Left renal pelvis (tissue), 4 donors: Measurements from ENCODE around the gene FAF1. TPM values are rescaled to one million over a fixed set of nuclear protein-coding genes. Genes with fewer than 3 reads are reported as not detected.
"Not testable (repeated sequence)": the region's sequence is repeated elsewhere in the genome, so short reads cannot be mapped to it uniquely, and the experiment has no call there.

Experiments
- DNase-seq, 4 donors: peaks; one replicate each; pipeline ENCODE4 v3.0.0-alpha.2; 2013; ENCODE audit warnings: low read depth in 4 of 4, low spot score in 3 of 4
- polyA plus RNA-seq, 4 donors: library from polyadenylated mRNA; unstranded; fragments of 120-200 nt; gene quantifications; one replicate each; pipeline ENCODE4 v1.2.1, GENCODE V29; 2013; ENCODE audit not compliant: insufficient read length in 4 of 4

FAF1 gene
- polyA plus RNA-seq, 4 donors = 52.7 to 72.0 (median 64.6) TPM

DNA sequence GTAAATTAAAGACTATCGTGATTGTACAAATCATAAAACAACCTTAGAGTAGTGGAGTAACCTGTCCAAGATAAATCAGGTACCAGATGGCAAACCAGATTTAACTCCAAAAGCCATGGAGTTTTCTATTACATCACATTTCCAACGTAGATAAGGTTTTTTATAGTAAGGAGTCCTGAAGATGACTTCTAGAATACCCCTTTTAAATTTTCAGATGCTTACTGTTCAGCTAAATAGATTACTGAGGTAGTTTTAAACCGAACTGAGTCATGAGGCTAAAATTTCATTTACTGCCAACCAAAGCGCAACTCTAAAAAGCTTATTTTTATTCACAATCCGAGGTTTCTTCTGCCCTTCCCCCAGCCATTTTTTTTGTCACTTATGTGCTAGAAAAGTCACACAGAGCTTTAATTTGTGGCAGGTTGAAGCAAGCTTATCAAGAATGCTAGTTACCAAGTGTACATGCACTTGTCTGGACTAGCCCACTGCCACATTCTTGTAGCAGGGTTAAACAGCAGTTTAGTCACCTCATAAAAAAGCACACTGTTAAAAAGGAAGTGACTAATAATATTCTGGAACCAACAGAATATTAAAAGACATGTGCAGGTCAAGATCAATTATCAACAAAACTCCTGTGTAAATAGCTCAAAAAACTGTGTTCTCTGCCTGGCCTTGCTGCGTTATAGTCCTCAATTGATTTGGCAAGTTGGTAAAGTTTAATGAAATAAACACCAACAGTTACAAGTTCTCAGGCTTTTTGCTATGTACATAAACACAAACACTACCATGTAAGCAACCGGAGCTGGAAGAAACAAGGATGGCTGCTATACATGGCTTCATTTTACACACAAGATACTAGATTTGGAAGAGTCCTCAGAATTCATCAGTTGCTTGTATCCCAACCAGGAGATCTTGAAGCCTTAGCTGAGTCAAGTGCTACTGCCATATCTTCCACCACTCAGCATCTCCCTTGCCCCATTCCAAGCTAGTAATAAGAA lies 356.5 kb downstream of the FAF1 start:
- no peak for DNase-seq

DNA sequence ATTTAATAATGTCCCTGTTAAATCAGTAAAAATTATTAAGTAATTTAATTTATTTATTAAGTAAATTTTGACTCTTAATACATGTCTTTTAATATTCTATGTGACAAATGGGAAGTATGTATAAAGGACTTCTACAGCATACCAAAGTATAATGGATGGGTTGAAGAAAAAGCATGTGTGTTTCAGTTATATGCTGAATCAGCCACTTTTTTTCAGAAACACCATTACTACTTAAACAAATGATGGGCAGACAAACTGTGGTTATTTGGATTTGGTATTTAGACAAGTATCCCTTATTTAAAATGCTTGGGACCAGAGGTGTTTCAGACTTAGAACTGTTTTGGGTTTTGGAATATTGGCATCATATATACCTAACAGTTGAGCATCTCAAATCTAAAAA lies 360.5 kb downstream of the FAF1 start:
- DNase-seq = no peak

DNA sequence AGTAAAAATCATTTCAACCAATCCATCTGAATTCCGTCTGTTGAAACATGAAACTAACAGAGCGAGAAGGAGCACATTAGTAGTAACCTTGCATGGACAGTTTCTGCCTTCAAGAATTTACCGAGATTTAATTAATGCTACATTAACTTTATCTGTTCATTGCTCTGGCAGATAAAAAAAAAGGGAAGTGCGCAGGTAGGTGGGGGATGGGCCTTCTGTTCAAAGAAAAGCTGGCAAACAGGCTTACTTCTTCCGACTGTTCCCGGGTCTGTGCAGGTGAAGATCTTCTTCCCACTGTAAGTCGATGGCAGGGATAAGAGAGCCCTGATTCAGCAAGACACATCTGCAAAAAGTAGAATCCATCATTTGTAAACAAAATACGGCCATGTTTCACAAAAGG lies 364.2 kb downstream of the FAF1 start:
- DNase-seq = no peak

DNA sequence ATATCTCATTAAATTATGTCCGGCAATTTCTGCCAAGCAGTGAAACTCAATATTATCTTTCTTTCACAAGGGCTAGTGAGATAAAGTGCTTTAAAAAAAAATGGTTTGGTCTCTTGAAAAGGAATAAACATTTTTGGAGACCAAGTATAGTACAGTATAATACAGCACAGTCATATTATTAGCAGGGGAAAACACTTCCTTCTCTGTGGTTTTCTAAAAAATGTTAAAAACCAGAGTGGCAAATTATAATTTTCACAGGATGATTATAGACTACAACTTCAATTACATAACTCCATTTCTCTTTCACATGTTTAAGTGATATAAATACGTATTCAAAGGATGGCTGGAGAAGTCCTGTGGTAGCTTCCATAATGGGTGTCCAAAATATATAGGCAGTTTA lies 366.6 kb downstream of the FAF1 start:
- no peak for DNase-seq

DNA sequence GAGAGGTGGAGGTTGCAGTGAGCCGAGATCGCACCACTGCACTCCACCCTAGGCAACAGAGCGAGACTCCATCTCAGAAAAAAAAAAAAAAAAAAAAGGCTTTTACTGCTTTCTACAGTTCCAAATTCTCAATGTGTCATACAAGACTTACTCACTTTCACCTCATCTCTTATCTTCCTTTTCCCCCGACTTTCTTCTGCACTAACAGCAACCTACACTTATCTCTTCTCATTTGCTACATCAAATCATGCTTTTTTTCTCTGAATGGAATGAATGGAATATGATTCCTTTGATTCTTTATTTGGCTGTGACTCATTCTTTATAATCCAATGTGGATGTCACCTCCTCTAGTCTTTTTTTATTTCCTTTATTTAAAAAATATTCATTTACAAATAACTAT lies 368.5 kb downstream of the FAF1 start:
- DNase-seq = no peak

DNA sequence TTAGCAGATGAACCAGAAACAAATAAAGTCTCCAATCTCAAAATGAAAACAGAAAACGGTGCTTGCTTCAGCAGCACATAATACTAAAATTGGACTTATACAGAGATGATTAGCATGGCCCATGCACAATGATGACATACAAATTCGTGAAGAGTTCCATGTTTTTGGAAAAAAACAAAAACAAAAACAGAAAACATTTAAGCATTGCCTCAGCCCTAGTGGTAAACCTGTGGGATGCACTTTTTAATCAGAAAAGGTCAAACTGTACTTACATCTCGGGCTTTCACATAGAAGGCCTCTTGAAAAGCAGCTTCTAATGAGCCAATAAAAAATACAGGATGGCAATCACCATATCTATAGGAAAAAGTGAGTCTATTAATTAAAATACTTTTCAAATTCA lies 377.7 kb downstream of the FAF1 start:
- no peak for DNase-seq

DNA sequence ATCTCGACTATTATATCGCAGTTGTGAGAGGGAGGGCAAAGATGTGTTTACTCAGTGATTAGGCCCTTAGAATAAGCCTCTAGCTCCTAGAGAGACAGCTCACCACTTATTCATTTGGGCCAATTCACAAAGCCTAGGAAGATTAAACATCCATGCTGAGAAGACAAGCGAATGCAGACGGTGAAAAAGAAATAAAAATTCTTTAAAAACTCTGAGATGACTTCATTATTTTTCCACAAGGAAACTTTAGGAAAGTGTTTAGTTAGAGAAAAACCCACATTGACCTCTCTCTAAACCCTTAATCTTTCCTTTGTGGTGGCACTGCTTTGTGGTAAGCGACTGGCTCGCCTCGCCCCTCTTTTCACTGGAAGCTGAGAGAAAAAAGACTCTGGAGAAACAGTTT lies 390.0 kb downstream of the FAF1 start:
- DNase-seq = no peak

DNA sequence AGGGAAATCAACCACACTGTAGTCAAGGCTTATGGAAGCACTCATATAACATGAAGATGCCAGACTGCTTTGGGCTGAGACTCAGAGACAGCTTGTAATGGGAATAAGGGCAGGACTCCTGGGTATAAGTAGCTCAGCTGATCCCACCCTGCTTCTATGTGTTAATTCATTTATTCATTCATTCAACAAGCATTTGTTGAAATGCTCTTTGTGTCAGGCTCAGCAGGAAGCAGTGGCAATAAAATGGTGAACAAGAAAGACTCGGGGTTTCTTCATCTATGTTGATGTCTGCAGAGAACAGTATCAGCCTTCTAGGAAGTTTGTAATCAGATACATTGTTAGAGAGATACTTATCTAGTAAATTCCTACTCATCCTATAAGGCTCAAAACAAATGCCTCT lies 391.3 kb downstream of the FAF1 start:
- DNase-seq = no peak

DNA sequence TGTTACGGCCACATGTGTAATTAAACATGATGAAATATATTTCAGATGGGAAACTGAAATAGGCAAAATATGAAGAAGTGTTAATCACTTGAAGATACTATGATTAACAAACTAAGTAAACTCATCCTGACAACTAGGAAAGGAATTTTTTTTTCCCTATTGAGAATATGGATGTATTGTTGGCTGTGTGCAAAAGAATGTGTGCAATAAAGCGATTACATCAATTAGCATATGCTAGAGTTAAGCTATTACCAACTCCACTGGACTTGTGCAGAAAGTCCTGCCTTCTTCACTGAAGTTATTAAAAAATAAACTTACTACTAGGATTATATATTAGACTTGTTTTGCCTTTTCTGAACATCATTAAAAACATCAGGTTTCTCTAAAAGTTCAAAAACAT lies 393.7 kb downstream of the FAF1 start:
- no peak for DNase-seq

DNA sequence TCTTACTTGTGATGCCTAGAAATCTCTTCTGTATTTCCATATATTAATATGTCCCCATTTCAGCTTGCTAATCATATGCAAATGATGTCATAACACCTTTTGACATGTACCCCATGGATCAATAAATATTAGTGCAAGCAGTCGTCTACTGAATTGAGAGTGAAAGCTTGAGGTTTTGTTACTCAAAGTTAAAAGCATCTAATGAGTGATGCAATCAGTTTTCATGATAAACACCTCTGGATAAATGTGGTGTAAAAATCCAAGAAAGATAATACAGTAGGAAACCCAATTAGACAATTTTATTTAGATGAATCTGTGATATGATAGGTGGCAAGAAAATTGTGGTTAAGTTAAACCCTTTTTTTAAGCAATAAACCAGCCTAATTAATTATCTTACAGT lies 395.6 kb downstream of the FAF1 start:
- DNase-seq = no peak

DNA sequence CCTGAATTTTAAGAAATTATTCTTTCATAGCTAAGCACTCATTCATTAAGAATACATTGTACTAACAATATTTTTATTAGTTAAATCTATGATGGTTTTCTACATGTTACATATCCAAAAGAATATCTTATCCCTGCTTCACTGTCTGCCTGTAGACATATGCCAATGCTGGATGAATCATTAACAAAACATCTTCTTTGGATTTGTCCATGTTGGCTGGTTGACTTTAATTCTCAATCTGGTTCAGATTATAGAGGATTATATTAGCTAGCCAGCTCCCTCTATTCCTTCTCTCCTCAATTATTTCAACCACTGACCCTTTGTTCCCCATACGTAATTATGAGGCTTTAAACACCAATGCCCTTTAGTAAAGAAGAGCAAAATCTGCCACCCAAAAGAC lies 398.0 kb downstream of the FAF1 start:
- DNase-seq = no peak

DNA sequence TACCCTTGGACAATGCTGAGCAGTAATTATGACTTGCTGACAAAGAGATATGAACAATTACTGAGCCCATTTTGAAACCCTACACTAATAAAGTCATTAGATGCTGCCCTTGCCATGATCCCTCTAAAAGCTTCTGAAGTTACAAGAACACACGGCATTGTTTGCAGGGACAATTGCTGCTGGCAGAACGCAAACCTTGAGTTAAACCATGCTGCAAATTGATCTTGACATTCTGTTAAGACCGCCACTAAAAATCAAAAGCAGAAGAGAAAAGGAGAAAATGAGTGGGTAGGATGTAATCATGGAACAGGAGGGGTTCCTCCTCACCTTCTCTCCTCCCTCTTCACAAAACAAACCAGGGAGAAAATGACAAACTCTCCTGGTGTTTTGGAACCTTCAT lies 400.6 kb downstream of the FAF1 start:
- DNase-seq = no peak

DNA sequence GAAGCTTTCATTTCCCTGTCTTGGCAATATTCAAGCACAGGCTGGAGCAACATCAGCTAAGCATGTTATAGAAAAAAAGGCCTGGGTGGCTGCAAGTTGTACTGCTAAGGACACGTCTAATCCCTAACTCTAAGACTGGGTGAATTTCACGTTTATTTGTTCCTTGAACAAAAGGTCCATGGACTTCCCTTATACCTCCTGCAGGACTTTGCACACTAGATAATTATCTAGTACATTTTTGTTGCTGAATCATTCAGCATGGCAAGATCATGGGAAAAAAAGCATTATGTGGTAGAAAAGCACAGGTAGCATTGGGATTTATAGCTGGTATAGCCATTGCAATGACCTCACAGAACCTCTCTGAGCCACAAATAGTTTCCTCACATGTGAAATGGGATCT lies 406.1 kb downstream of the FAF1 start:
- DNase-seq = no peak

DNA sequence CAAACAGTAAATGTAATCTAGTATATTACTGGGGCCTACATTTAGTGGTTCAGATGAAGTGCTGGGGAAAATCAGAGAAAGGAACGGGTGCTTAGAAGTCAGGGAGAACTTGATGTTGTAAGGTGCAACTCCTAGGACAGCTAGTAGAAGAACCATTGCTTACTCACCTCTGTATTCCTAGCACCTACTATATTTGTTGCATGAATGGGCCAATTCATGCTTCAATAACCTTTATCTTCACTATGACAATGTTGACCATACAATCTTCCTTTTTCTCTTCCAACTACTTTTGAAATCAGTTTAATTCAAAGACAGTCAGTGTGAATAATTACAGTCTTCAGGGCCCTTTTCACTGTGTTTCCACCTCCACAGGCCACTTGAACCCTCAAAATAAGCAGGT lies 411.8 kb downstream of the FAF1 start:
- no peak for DNase-seq

DNA sequence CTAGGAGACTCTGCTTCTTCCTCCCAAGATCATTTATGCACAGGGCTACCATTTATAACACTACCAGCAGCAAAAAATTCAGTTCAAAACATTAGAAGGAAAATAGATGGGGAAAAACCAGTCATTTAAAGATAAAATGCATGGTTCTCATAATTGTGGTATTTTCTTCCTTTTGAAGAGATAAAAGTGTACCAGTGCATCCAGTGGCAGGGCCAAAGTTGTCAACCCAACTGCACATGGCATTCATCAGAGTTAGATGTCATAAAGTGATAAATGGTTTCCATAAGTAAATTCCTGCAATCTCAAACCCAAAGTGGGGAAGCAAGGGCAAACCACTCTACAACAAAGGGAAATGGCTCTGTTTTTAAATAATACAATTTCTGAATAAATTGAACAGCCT lies 417.7 kb downstream of the FAF1 start:
- DNase-seq = no peak

DNA sequence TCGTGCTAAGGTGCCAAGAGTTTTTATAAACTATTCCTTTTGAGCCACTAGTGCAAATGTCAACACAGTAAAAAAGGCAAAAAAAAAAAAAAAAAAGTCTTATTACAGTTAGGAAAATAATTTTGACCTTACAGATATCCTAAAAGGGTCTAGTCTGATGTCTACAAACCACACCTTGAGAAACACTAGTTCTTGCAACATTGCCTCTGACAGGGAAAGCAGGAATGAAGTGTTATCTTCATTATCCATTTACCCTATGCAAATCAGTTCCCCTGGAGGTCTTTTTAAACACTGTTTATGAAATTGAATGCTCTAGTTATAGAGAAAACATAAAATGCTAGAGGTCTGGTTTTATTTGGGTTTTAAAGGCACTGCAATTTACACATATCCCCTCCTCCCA lies 421.6 kb downstream of the FAF1 start:
- DNase-seq = no peak

DNA sequence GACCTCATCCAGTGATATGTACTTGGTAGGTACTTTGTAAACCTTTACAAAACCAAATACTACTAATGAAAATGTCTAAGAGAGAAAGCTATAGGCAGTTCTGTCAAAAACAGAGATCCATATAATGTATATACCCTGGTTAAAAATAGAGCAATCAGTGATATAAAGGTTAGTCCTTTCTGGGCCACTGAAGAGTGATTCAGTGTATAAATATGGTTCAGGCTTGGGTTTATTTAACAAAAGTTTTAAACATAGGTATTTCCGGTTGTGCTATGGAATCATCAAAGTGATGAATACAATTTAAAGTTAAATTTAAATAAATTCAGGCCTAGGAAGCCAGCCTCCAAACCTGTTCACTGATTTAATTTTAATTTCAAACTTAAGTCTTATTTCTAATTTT lies 428.5 kb downstream of the FAF1 start:
- DNase-seq = no peak

DNA sequence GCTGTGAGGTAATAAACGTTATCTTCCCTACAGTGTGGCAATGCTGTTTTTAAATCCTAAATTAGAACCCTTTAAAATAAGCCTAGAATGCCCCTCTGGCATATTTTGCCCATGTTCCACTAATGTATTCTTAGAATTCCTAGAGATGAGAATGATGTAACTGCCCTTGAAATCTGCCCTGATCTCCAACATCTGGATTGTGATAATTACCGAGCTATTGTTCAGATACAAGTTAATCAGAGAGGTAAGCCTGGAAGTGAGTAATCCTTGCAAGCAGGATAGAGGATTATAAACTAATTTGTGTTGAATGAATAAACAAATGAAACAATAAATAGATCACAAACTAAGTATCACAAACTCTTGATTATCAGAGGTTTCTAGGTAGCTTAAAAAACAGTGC lies 429.0 kb downstream of the FAF1 start:
- DNase-seq = no peak

DNA sequence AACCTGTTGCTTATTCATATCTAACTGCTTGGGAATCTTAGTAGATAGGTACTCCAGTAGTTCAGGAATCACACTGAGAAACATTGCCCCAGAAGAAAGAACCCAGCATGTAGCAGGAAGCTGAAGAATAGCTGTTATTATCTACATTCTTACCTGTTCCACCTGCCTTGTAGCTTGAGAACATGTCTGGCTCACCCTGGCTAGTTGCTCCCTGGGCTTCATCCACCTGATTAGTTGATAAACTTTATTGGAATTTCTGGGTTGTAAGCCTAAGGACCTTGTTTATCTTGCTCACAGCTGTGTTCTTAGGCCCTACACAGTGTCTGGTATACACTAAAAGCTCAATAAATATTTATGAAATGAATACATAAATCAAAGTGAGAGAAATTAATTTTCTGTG lies 430.6 kb downstream of the FAF1 start:
- no peak for DNase-seq

DNA sequence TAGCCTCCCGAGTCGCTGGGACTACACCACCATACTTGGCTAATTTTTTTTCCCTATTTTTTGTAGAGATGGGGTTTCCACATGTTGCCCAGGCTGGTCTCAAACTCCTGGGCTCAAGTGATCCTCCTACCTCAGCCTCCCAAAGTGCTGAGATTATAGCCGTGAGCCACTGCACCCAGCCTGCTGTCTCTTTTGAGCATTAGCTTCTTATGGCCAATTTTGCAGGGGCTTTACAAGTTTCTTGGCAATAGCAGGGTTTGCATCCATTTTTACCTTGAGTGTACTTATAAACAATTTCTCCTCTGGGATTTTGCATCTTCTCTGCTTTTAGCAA lies 432.1 kb downstream of the FAF1 start:
- DNase-seq = not testable (repeated sequence)

DNA sequence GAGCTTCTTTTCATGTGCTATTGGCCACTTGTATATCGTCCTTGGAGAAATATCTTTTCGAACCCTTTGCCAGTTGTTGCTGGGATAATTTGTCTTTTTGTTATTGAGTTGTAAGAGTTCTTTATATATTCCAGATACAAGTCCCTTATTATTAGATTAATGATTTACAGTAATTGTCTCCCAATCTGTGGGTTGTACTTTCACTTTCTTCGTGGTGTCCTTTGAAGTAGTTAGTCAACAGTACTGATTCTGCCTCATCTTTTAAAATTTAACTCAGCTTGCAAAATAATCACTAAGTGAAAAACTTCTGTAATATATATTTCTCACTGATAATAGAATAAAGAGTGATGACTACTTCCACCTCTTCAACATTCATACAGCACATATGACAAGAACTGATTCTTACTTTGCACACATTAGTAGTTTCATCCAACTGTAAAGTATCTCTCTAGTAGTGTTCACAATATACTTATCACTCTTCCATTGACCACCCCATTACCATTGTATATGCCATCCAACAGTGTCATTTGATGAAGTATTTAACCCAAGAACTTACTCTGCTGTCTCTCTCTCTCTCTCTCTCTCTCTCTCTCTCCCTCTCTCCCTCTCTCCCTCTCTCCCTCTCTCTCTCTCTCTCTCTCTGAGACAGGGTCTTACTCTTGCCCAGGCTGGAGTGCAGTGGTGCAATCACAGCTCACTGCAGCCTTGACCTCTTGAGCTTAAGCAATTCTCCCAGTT lies 432.6 kb downstream of the FAF1 start:
- no peak for DNase-seq

DNA sequence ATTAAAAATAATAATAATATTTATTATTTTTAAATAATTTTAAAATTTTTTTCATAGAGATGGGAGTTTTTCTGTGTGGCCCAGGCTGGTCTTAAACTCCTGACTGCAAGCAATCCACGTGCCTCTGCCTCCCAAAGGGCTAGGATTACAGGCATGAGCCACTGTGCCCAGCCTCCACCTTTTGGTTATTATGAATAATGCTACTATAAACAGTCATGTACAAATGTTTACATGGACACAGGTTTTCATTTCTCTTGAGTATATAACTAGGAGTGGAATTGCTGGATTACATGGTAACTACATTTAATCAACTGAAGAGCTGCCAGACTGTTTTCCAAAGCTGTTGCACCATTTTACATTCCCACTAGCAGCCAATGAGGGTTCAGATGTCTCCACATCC lies 433.6 kb downstream of the FAF1 start:
- no peak for DNase-seq
